GM23248 (cell line): ENCODE results near the gene CDR2. TPM values are rescaled to one million over a fixed set of nuclear protein-coding genes. Genes with fewer than 3 reads are reported as not detected.

Experiments used
- DNase-seq: peaks from one replicate; pipeline ENCODE4 v3.0.0-alpha.2; 2015
- H2AFZ ChIP-seq: fragments of 200-600 bp; sonication (generic); 2 replicates; pipeline ENCODE4 v1.6.1; 2016; ENCODE audit warnings: antibody characterized with exemption
- H3F3A ChIP-seq: fragments of 200-600 bp; sonication (generic); 2 replicates; pipeline ENCODE4 v1.6.1; 2016; ENCODE audit warnings: mild to moderate bottlenecking, antibody characterized with exemption, mixed run types; ENCODE audit not compliant: insufficient read depth
- H3K27ac ChIP-seq: fragments of 200-600 bp; sonication (generic); 2 replicates; pipeline ENCODE4 v1.5.1; 2016; ENCODE audit warnings: mild to moderate bottlenecking
- H3K27me3 ChIP-seq: fragments of 200-600 bp; sonication (generic); replicated peaks from 2 replicates; pipeline ENCODE4 v1.6.1; 2016; ENCODE audit warnings: mild to moderate bottlenecking; ENCODE audit not compliant: insufficient read depth
- H3K36me3 ChIP-seq: fragments of 200-600 bp; sonication (generic); 2 replicates; pipeline ENCODE4 v1.6.1; 2016; ENCODE audit warnings: low read depth, mild to moderate bottlenecking
- H3K4me1 ChIP-seq: fragments of 200-600 bp; sonication (generic); 2 replicates; pipeline ENCODE4 v1.6.1; 2016; ENCODE audit warnings: mild to moderate bottlenecking; ENCODE audit not compliant: insufficient read depth
- H3K4me2 ChIP-seq: fragments of 200-600 bp; sonication (generic); one replicate; pipeline ENCODE4 v1.6.1; 2016; ENCODE audit warnings: mild to moderate bottlenecking; ENCODE audit not compliant: unreplicated experiment
- H3K4me3 ChIP-seq: fragments of 200-600 bp; sonication (generic); 2 replicates; pipeline ENCODE4 v1.5.1; 2016; ENCODE audit warnings: mild to moderate bottlenecking
- H3K79me2 ChIP-seq: fragments of 200-600 bp; sonication (generic); 2 replicates; pipeline ENCODE4 v1.6.1; 2016; ENCODE audit warnings: mild to moderate bottlenecking; ENCODE audit not compliant: insufficient read depth
- H3K9ac ChIP-seq: fragments of 200-600 bp; sonication (generic); 2 replicates; pipeline ENCODE4 v1.6.1; 2016; ENCODE audit warnings: mild to moderate bottlenecking
- H3K9me2 ChIP-seq: fragments of 200-600 bp; sonication (generic); 2 replicates; pipeline ENCODE4 v1.6.1; 2016; ENCODE audit warnings: mixed run types, mild to moderate bottlenecking, moderate library complexity; ENCODE audit not compliant: insufficient read depth
- H3K9me3 ChIP-seq: fragments of 200-600 bp; sonication (generic); one replicate; pipeline ENCODE4 v1.6.1; 2017; ENCODE audit warnings: low read depth
- H4K20me1 ChIP-seq: fragments of 200-600 bp; sonication (generic); 2 replicates; pipeline ENCODE4 v1.6.0; 2016; ENCODE audit not compliant: insufficient read depth
- EZH2 ChIP-seq: fragments of 200-600 bp; sonication (generic); IDR thresholded peaks from 2 replicates; pipeline ENCODE4 v1.6.1; 2018; ENCODE audit warnings: antibody characterized with exemption, mild to moderate bottlenecking; ENCODE audit not compliant: insufficient read depth, poor library complexity, severe bottlenecking
- EZH2phosphoT487 ChIP-seq: fragments of 200-600 bp; sonication (generic); IDR thresholded peaks from 2 replicates; pipeline ENCODE4 v1.6.1; 2018; ENCODE audit warnings: antibody characterized with exemption, moderate library complexity, mild to moderate bottlenecking, low read depth; ENCODE audit not compliant: insufficient read depth
- WGBS, 2 experiments: methylation state at CpG; one replicate each; pipeline ENCODE4 v1.1.6; 2015 to 2017; ENCODE audit warnings: low lambda C conversion rate in 2 of 2, low coverage in 1 of 2; ENCODE audit errors: missing lambda C conversion rate in 2 of 2; 5-methylcytosine and 5-hydroxymethylcytosine counted together
- in situ Hi-C: fragments of 300-500 bp; cut with MboI; formaldehyde crosslinking; loops from 2 replicates; pipeline ENCODE4 v1.15.0; 2020
- polyA plus RNA-seq: library from polyadenylated mRNA; unstranded; fragments of >200 nt; fragmentation: Nextera tagmentation; extraction: Ambion mirVana; gene quantifications from 2 replicates; pipeline ENCODE4 v1.2.1, GENCODE V29; 2016
- total RNA-seq: library from RNA; depleted of rRNA; stranded (reverse); fragments of >200 nt; shearing (Covaris generic); gene quantifications from 2 replicates; pipeline ENCODE4 v1.2.3, GENCODE V29; 2014

CDR2 gene
- total and polyA plus RNA-seq, 2 experiments from 2014 or later: 25.1 to 45.6 TPM

DNA sequence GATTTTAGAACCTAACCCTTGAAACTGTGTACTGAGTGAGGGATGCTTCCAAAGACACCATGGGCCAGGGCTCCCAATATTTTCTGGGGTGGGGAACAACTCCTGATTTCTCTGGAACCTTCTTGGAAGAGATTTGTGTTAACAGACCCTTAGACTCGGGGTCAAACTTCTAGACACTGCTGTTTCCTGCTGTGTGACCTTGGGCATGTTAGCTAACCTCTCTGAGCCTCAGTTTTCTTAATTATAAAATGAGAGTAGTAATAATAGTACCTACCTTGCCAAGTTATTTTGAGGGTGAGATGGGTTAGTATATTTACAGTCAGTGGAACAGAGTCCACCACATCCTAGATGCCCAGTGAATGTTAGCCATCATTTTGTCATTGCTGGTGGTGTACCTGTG, 58.4 kb downstream of the CDR2 start:
- Histone ChIP-seq H3K36me3 (peaks cover 3% of the 10 kb centered on the region; the same call in 1 of the 2 replicates), H3K4me3 (no peak overlapping the region), H3K4me2 (no peak overlapping the region), H2AFZ (no peak overlapping the region), H3K27me3 (no peaks in the 10 kb centered on the region), H4K20me1 (no peaks in the 10 kb centered on the region), H3K4me1 (no peaks in the 10 kb centered on the region), H3F3A (peaks cover 6% of the 10 kb centered on the region; the same call in 1 of the 2 replicates), H3K9ac (no peak overlapping the region), H3K27ac (no peak overlapping the region), H3K9me3 (no peaks in the 10 kb centered on the region), H3K9me2 (no peaks in the 10 kb centered on the region), H3K79me2 (no peaks in the 10 kb centered on the region)
- TF ChIP-seq EZH2phosphoT487 (no peak), EZH2 (no peak)
- in situ Hi-C loops: loop anchor here (25.0 kb wide), 1 partner anchor 1129 kb away; no protein-coding TSS in a partner anchor
- 88 to 93% methylated on average over 1 of the region's 1 CpG for WGBS, 2 experiments
- no peak for DNase-seq

DNA sequence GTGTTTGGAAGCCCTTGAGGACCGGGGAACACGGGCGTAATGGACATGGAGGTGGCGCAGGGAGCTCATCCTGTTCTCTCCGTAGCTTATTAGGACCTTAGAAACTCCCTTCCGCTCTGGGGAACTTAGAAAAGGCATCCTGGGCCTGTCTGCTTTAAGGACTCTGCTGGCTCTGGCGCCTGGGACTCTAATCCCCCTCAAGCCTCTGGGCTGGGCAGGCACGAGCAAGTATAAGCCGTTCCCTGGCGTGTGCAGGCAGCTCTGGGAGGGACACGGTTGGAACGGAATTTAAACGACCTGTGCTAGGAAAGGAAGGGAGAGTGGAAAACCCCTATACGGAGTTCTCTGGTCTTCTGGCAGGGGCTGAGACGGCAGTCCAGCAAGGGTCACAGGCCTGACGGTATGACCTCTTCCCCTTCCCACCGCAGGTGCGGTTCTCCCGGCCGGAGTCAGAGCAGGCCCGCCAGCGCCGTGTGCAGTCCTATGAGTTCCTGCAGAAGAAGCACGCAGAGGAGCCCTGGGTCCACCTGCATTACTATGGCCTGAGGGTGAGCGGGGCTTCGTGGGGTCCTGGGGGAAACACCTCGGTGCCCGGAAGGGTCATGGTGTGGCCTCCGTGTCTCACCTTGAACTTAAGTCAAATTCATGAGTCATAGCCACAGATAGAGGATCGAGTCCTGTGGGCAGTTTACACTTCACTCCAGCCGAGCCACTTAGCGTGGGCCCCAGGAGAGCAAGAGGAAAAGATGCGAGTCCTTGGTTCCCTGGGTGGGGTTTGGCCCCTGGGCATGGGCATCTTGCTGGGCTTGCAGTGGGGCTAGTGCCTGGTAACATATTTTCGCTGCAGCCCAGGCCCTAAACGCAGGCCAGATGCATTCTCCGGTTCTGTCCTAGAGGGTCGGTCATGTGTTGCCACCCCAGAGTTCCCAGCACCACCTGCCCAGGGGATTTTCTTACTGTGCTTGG, 59.5 kb downstream of the CDR2 start:
- no peak overlapping the region for H3K9ac ChIP-seq
- no peak overlapping the region for H3K4me3 ChIP-seq
- H3K27ac ChIP-seq: no peak overlapping the region
- H3K36me3 ChIP-seq: peaks cover 3% of the 10 kb centered on the region; the same call in 1 of the 2 replicates
- no peaks in the 10 kb centered on the region for H3K4me1 ChIP-seq
- no peaks in the 10 kb centered on the region for H3K79me2 ChIP-seq
- no peak for TF ChIP-seq EZH2
- in situ Hi-C loops: loop anchor here (25.0 kb wide), 1 partner anchor 1128 kb away; no protein-coding TSS in a partner anchor
- 94 to 95% methylated on average over 37 of the region's 37 CpGs for WGBS, 2 experiments
- 0 out of 2 replicates have a peak, but pooled peaks cover 6% of the 10 kb centered on the region for H3F3A ChIP-seq
- DNase-seq: no peak
- no peaks in the 10 kb centered on the region for H3K27me3 ChIP-seq
- H3K9me2 ChIP-seq: no peaks in the 10 kb centered on the region
- H2AFZ ChIP-seq: no peak overlapping the region
- no peaks in the 10 kb centered on the region for H4K20me1 ChIP-seq
- no peaks in the 10 kb centered on the region for H3K9me3 ChIP-seq
- H3K4me2 ChIP-seq: no peak overlapping the region

DNA sequence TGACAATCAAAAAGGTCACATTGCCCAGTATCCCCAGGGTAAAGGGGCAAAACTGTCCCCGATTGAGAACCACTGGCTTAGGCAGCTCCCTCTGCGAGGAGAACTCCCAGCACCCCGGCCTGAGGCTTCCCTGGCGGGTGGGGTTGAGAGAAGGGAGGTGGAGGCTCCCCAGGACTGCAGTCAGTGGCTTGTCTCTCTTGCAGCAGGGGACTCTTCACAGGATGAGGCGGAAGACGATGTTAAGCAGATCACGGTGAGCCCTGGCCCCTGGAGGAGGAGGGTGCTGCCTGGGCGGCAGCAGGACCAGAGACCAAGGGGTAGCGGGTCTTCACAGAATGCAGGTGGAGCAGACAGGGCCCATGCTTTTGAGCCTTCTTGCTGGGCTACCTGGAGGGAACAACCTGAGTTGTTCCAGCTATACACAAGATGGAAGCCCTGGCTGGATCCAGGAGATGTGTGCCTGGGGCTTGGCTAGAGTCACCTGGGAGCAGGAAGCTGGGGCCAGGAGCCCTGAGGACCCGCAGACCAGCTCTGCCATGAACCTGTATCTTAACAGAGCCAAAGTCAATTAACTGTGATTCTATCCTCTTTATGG, 60.4 kb downstream of the CDR2 start:
- H3F3A ChIP-seq: no peaks in the 10 kb centered on the region
- no peaks in the 10 kb centered on the region for H3K79me2 ChIP-seq
- H3K4me1 ChIP-seq: no peaks in the 10 kb centered on the region
- H3K4me2 ChIP-seq: no peak overlapping the region
- H3K9me2 ChIP-seq: no peaks in the 10 kb centered on the region
- H3K27ac ChIP-seq: no peak overlapping the region
- no peak overlapping the region for H3K9ac ChIP-seq
- no peaks in the 10 kb centered on the region for H4K20me1 ChIP-seq
- 93% methylated on average over 9 to 10 of the region's 10 CpGs for whole genome bisulfite sequencing, 2 experiments
- no peak for TF ChIP-seq EZH2phosphoT487
- TF ChIP-seq EZH2: no peak
- H2AFZ ChIP-seq: no peak overlapping the region
- no peak overlapping the region for H3K4me3 ChIP-seq
- DNase-seq: no peak
- no peaks in the 10 kb centered on the region for H3K27me3 ChIP-seq
- in situ Hi-C loops: loop anchor here (25.0 kb wide), 1 partner anchor 1127 kb away; no protein-coding TSS in a partner anchor
- H3K36me3 ChIP-seq: no peaks in the 10 kb centered on the region; the same call in 1 of the 2 replicates
- H3K9me3 ChIP-seq: no peaks in the 10 kb centered on the region

DNA sequence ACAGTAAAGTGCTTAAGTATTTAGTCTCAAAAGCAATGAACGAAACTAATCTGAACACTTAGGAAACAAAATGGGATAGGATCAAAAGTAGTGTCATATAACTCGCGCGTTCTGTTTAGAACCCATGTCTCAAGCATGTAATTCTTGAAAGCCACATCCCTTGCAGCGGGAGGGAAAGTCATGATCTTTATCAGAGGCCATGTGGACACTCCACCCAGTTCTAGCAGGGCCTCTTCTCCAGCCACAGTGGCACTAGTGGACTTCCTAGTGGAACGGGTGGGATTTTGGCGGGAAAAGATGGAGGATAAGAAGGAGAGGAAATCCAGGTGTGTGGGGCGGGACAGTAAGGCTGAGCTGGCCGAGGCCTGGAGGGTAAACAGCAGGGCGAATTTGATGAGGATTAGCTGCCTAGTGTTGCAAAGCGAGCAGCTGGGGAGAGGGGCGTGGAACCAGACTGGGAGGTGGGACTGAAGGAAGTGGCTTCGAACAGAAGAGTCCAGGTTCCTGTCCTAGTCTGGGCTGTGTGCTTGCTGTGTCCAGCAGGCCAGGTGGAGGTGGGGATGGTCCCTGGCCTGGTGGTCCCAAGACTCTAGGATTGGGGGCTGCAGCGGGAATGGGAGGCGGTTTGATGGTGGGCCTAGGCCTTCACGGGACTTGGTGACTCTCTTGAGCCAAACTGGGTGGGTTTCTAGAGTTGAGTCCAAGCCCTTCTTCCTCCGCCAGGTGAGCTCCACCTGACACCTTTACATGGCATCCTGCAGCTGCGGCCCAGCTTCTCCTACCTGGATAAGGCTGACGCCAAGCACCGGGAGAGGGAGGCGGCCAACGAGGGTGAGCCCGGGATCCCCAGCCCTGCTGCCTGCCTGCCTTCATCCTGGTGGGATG, 61.3 kb downstream of the CDR2 start:
- Histone ChIP-seq H3K4me1 (no peaks in the 10 kb centered on the region), H4K20me1 (no peaks in the 10 kb centered on the region), H3K79me2 (no peaks in the 10 kb centered on the region), H3K9ac (no peak overlapping the region), H3K4me3 (no peak overlapping the region), H3K9me3 (no peaks in the 10 kb centered on the region), H3K4me2 (no peak overlapping the region), H3K27me3 (no peaks in the 10 kb centered on the region), H2AFZ (no peak overlapping the region), H3K27ac (no peak overlapping the region), H3K9me2 (no peaks in the 10 kb centered on the region), H3F3A (no peaks in the 10 kb centered on the region), H3K36me3 (no peaks in the 10 kb centered on the region; the same call in 1 of the 2 replicates)
- in situ Hi-C loops: loop anchor here (25.0 kb wide), 1 partner anchor 1126 kb away; no protein-coding TSS in a partner anchor
- WGBS, 2 experiments: 93% methylated on average over 19 to 21 of the region's 23 CpGs
- TF ChIP-seq EZH2: no peak
- TF ChIP-seq EZH2phosphoT487: no peak
- no peak for DNase-seq
